Occipital lobe (tissue), 2 donors: ENCODE results near the gene PRUNE2. TPM values are rescaled to one million over a fixed set of nuclear protein-coding genes. Genes with fewer than 3 reads are reported as not detected.
"Not testable (repeated sequence)": the region's sequence is repeated elsewhere in the genome, so short reads cannot be mapped to it uniquely, and the experiment has no call there.

ENCODE experiments used
- DNase-seq: peaks from one replicate; lab custom pipeline; 2025; lab: John Stamatoyannopoulos, UW
- total RNA-seq: library from RNA; depleted of rRNA; stranded (reverse); fragments of >200 nt; gene quantifications from one replicate; pipeline ENCODE4 v1.2.3, GENCODE V29; 2014

Gene PRUNE2
- total RNA-seq, 1 donor from 2014 or later = 13.4 TPM

GRCh38 chr9:76603448-76603895 lies 302.4 kb downstream of the PRUNE2 start:
- no peak for DNase-seq

- DNase-seq = no peak
Observed at GRCh38 chr9:76602199-76602598, 303.7 kb downstream of the PRUNE2 start.

- DNase-seq = no peak
Observed at GRCh38 chr9:76600007-76600615, 305.8 kb downstream of the PRUNE2 start.

- DNase-seq = no peak
Observed at GRCh38 chr9:76598981-76599380, 306.9 kb downstream of the PRUNE2 start.

GRCh38 chr9:76595645-76596044 lies 310.3 kb downstream of the PRUNE2 start:
- DNase-seq = no peak

- no peak for DNase-seq
Observed at GRCh38 chr9:76594764-76595424, 311.0 kb downstream of the PRUNE2 start.

- DNase-seq = not testable (repeated sequence)
Observed at GRCh38 chr9:76593961-76594735, 311.8 kb downstream of the PRUNE2 start.

GRCh38 chr9:76592974-76593347 lies 313.0 kb downstream of the PRUNE2 start:
- DNase-seq = no peak

- no peak for DNase-seq
Observed at GRCh38 chr9:76592091-76592973, 313.6 kb downstream of the PRUNE2 start.

- no peak for DNase-seq
Observed at GRCh38 chr9:76591256-76591950, 314.5 kb downstream of the PRUNE2 start.

- no peak for DNase-seq
Observed at GRCh38 chr9:76588316-76588715, 317.6 kb downstream of the PRUNE2 start.

GRCh38 chr9:76586390-76587314 lies 319.3 kb downstream of the PRUNE2 start:
- DNase-seq = no peak

GRCh38 chr9:76585487-76586389 lies 320.2 kb downstream of the PRUNE2 start:
- no peak for DNase-seq

- DNase-seq = no peak
Observed at GRCh38 chr9:76583256-76583655, 322.7 kb downstream of the PRUNE2 start.

GRCh38 chr9:76581731-76582130 lies 324.2 kb downstream of the PRUNE2 start:
- DNase-seq = no peak

- no peak for DNase-seq
Observed at GRCh38 chr9:76580820-76581219, 325.1 kb downstream of the PRUNE2 start.

- DNase-seq = no peak
Observed at GRCh38 chr9:76580188-76580587, 325.7 kb downstream of the PRUNE2 start.

- DNase-seq = no peak
Observed at GRCh38 chr9:76576344-76576743, 329.6 kb downstream of the PRUNE2 start.

- no peak for DNase-seq
Observed at GRCh38 chr9:76575761-76576160, 330.2 kb downstream of the PRUNE2 start.
